Astrocyte of the cerebellum (primary cell): ENCODE results near the gene XPR1.

Source experiments
- DNase-seq: peaks from one replicate; pipeline ENCODE4 v3.0.0-alpha.2; 2011; ENCODE audit warnings: low read depth
- H3K4me3 ChIP-seq: 2 replicates; pipeline ENCODE4 v1.5.1; 2011; ENCODE audit warnings: mild to moderate bottlenecking, low read depth, low read length, moderate library complexity
- CTCF ChIP-seq: IDR thresholded peaks from 2 replicates; pipeline ENCODE4 v1.5.1; 2012; ENCODE audit warnings: low read length, low read depth, moderate library complexity, mild to moderate bottlenecking; ENCODE audit errors: missing control alignments
- in situ Hi-C: cut with HindIII; loops from 2 replicates; pipeline ENCODE4 v1.10.0; 2017; ENCODE audit warnings: low sequenced_read_pairs

The XPR1 gene

GRCh38 chr1:180886338-180886737 lies 254.5 kb downstream of the XPR1 start:
- no peak for TF ChIP-seq CTCF
- H3K4me3 ChIP-seq, result no peak overlapping the region
- in situ Hi-C loops, result no loop called here
- DNase-seq, result no peak

- DNase-seq, result no peak
- in situ Hi-C loops, result no loop called here
- H3K4me3 ChIP-seq, result no peak overlapping the region
- TF ChIP-seq CTCF, result no peak
These were observed 256.0 kb downstream of the XPR1 start for GRCh38 chr1:180887841-180888240.

- no peak overlapping the region for H3K4me3 ChIP-seq
- in situ Hi-C loops, result no loop called here
- no peak for TF ChIP-seq CTCF
- no peak for DNase-seq
These were observed 257.0 kb downstream of the XPR1 start for GRCh38 chr1:180888870-180889269.

- no peak for DNase-seq
- in situ Hi-C loops, result no loop called here
- no peak for TF ChIP-seq CTCF
- no peak overlapping the region for H3K4me3 ChIP-seq
These were observed 257.5 kb downstream of the XPR1 start for GRCh38 chr1:180889325-180889724.

- TF ChIP-seq CTCF, result no peak
- H3K4me3 ChIP-seq, result no peak overlapping the region
- DNase-seq, result no peak
- in situ Hi-C loops, result no loop called here
These were observed 260.4 kb downstream of the XPR1 start for GRCh38 chr1:180892272-180892671.

GRCh38 chr1:180892675-180893074 lies 260.9 kb downstream of the XPR1 start:
- DNase-seq, result no peak
- in situ Hi-C loops, result no loop called here
- TF ChIP-seq CTCF, result no peak
- no peak overlapping the region for H3K4me3 ChIP-seq

- no peak overlapping the region for H3K4me3 ChIP-seq
- DNase-seq, result no peak
- in situ Hi-C loops, result no loop called here
- TF ChIP-seq CTCF, result no peak
These were observed 261.8 kb downstream of the XPR1 start for GRCh38 chr1:180893614-180894013.
